Glomerular endothelial cell (primary cell): Measurements from ENCODE around the gene SEC14L2. TPM values are rescaled to one million over a fixed set of nuclear protein-coding genes. Genes with fewer than 3 reads are reported as not detected.
A peak's percentile ranks its signal among the peaks of the same experiment; 100 is the strongest.
"Not testable (repeated sequence)": the region's sequence is repeated elsewhere in the genome, so short reads cannot be mapped to it uniquely, and the experiment has no call there.

Experiments used
- DNase-seq: peaks from one replicate; pipeline ENCODE4 v3.0.0-alpha.2; 2011; ENCODE audit warnings: low read depth, low spot score; ENCODE audit errors: extremely low read depth
- total RNA-seq: library from RNA; depleted of rRNA; stranded (reverse); fragments of >200 nt; gene quantifications from 2 replicates; pipeline ENCODE4 v1.2.3, GENCODE V29; 2015

The SEC14L2 gene
- total RNA-seq, 1 donor from 2014 or later = 12.0 TPM

- DNase-seq = no peak
Observed at GRCh38 chr22:30402028-30402765, 5.4 kb downstream of the SEC14L2 start.

- DNase-seq = not testable (repeated sequence)
Observed at GRCh38 chr22:30402766-30403104, 5.9 kb downstream of the SEC14L2 start.

GRCh38 chr22:30404307-30404706, 7.5 kb downstream of the SEC14L2 start:
- DNase-seq = no peak

GRCh38 chr22:30405731-30406130, 8.9 kb downstream of the SEC14L2 start:
- no peak for DNase-seq

GRCh38 chr22:30406400-30406799, 9.6 kb downstream of the SEC14L2 start:
- DNase-seq = no peak

GRCh38 chr22:30408388-30409102, 11.7 kb downstream of the SEC14L2 start:
- DNase-seq = no peak

- DNase-seq = no peak
Observed at GRCh38 chr22:30411780-30412179, 15.0 kb downstream of the SEC14L2 start.

- DNase-seq = no peak
Observed at GRCh38 chr22:30413001-30413400, 16.2 kb downstream of the SEC14L2 start.

GRCh38 chr22:30413745-30414524, 17.1 kb downstream of the SEC14L2 start:
- no peak for DNase-seq

GRCh38 chr22:30414525-30415047, 17.8 kb downstream of the SEC14L2 start:
- DNase-seq = no peak

- no peak for DNase-seq
Observed at GRCh38 chr22:30416403-30416802, 19.6 kb downstream of the SEC14L2 start.

GRCh38 chr22:30416837-30417236, 20.0 kb downstream of the SEC14L2 start:
- DNase-seq = no peak

- DNase-seq = no peak
Observed at GRCh38 chr22:30420347-30421125, 23.7 kb downstream of the SEC14L2 start.

- no peak for DNase-seq
Observed at GRCh38 chr22:30421695-30422480, 25.1 kb downstream of the SEC14L2 start.

- no peak for DNase-seq
Observed at GRCh38 chr22:30422481-30423300, 25.9 kb downstream of the SEC14L2 start.

- DNase-seq = no peak
Observed at GRCh38 chr22:30423301-30423958, 26.6 kb downstream of the SEC14L2 start.

- peak; percentile 99 for DNase-seq
Observed at GRCh38 chr22:30423959-30424533, 27.2 kb downstream of the SEC14L2 start.
